GM12878 (cell line): ENCODE data around the gene OGFR. TPM values are rescaled to one million over a fixed set of nuclear protein-coding genes. Genes with fewer than 3 reads are reported as not detected.

Experiments used
- ATAC-seq: fragments of 200-7000 bp; cut with Tn5 transposase; 3 replicates; pipeline ENCODE4 v1.9.1; 2020; ENCODE audit warnings: mild to moderate bottlenecking, moderate library complexity
- BruUV-seq: library from RNA; stranded (reverse); fragments of 400-500 nt; replicated peaks from 2 replicates; lab custom pipeline; 2021; lab: Mats Ljungman, UMichigan
- CTCF ChIA-PET: fragments of 300-600 bp; sonication (Branson Sonifier 250); formaldehyde crosslinking; extraction: SDS; loops from one replicate; lab custom pipeline; 2021; ENCODE audit warnings: inconsistent platforms; lab: Yijun Ruan, JAX
- POLR2A ChIA-PET: fragments of 350-600 bp; formaldehyde crosslinking; extraction: SDS; loops from one replicate; lab custom pipeline; 2021; ENCODE audit warnings: inconsistent platforms; lab: Charles Lee
- RAD21 ChIA-PET: fragments of 300-600 bp; sonication (Branson Sonifier 250); formaldehyde crosslinking; loops from one replicate; lab custom pipeline; 2023; ENCODE audit warnings: antibody characterized with exemption; ENCODE audit not compliant: unreplicated experiment; lab: Charles Lee
- SMC1A ChIA-PET: fragments of 300-600 bp; sonication (Branson Sonifier 250); formaldehyde crosslinking; loops from one replicate; lab custom pipeline; 2023; ENCODE audit not compliant: unreplicated experiment, uncharacterized antibody; lab: Charles Lee
- DNase-seq: peaks from one replicate; pipeline ENCODE4 v3.0.0-alpha.2; 2011; ENCODE audit warnings: low read depth, low spot score
- FAIRE-seq: peaks from 3 replicates; lab custom pipeline; 2011; peaks lifted over from hg19 to GRCh38; lab: Jason Lieb, UNC
- H2AFZ ChIP-seq: 2 replicates; pipeline ENCODE4 v1.6.0; 2011; ENCODE audit warnings: low read depth, low read length, control low read depth; ENCODE audit not compliant: control insufficient read depth
- H3K27ac ChIP-seq: 2 replicates; pipeline ENCODE4 v1.5.1; 2011; ENCODE audit warnings: control low read depth; ENCODE audit not compliant: control insufficient read depth, insufficient read depth
- H3K27me3 ChIP-seq, 2 experiments: replicated peaks in 1 of 2; 2 replicates each; pipeline versions ENCODE4 v1.6.0 to v1.6.1; 2011; ENCODE audit warnings: low read length in 1 of 2; ENCODE audit not compliant: control insufficient read depth in 2 of 2, insufficient read depth in 2 of 2
- H3K36me3 ChIP-seq, 2 experiments: 2 replicates each; pipeline ENCODE4 v1.5.1; 2011; ENCODE audit warnings: low read length in 1 of 2; ENCODE audit not compliant: control insufficient read depth in 2 of 2, insufficient read depth in 2 of 2
- H3K4me1 ChIP-seq: 2 replicates; pipeline ENCODE4 v1.6.1; 2011; ENCODE audit warnings: mild to moderate bottlenecking, low read length, moderate library complexity, mixed read lengths; ENCODE audit not compliant: control insufficient read depth, insufficient read depth
- H3K4me2 ChIP-seq: 2 replicates; pipeline ENCODE4 v1.6.0; 2011; ENCODE audit warnings: control low read depth; ENCODE audit not compliant: control insufficient read depth, insufficient read depth
- H3K4me3 ChIP-seq: fragments of 200-600 bp; sonication (generic); 2 replicates; pipeline ENCODE4 v1.5.1; 2016
- H3K79me2 ChIP-seq: 2 replicates; pipeline ENCODE4 v1.6.0; 2011; ENCODE audit warnings: low read length; ENCODE audit not compliant: control insufficient read depth, insufficient read depth
- H3K9ac ChIP-seq: 2 replicates; pipeline ENCODE4 v1.8.0; 2011; ENCODE audit warnings: low read length, control low read depth, mixed read lengths; ENCODE audit not compliant: control insufficient read depth, insufficient read depth
- H3K9me3 ChIP-seq: replicated peaks from 3 replicates; pipeline ENCODE4 v1.5.1; 2011; ENCODE audit warnings: mild to moderate bottlenecking, low read length; ENCODE audit not compliant: control insufficient read depth, insufficient read depth
- H4K20me1 ChIP-seq: 2 replicates; pipeline ENCODE4 v1.6.0; 2011; ENCODE audit not compliant: control insufficient read depth, insufficient read depth
- BHLHE40 ChIP-seq, 2 experiments: fragments of 450-650 bp in 1 of 2; IDR thresholded peaks; 2 replicates each; pipeline ENCODE4 v1.6.1; 2011 to 2017; ENCODE audit warnings: low read depth in 2 of 2, borderline replicate concordance in 1 of 2, improper control_type of control experiment in 1 of 2, low read length in 1 of 2, mild to moderate bottlenecking in 1 of 2
- POU2F2 ChIP-seq: IDR thresholded peaks from 3 replicates; pipeline ENCODE4 v1.6.1; 2011; ENCODE audit warnings: low read depth, mild to moderate bottlenecking, low read length, borderline replicate concordance
- ZZZ3 ChIP-seq: IDR thresholded peaks from 2 replicates; pipeline ENCODE4 v1.6.1; 2011; ENCODE audit warnings: low read depth; ENCODE audit not compliant: control insufficient read depth, insufficient read length
- WGBS: methylation state at CpG from one replicate; pipeline ENCODE4 v1.1.6; 2016; ENCODE audit warnings: low lambda C conversion rate; ENCODE audit not compliant: insufficient replicate concordance, insufficient coverage; ENCODE audit errors: missing lambda C conversion rate; 5-methylcytosine and 5-hydroxymethylcytosine counted together
- in situ Hi-C: fragments of 300-500 bp; cut with MboI; formaldehyde crosslinking; loops from 9 replicates; pipeline ENCODE4 v1.14.3; 2018; ENCODE audit warnings: mixed read lengths
- intact Hi-C: fragments of 100-400 bp; cut with micrococcal nuclease; formaldehyde crosslinking; loops from one replicate; pipeline ENCODE4 v1.14.2; 2022; ENCODE audit not compliant: unreplicated experiment
- polyA plus RNA-seq, 11 experiments: library from polyadenylated mRNA; depleted of rRNA in 4 of 11; unstranded in 6 of 11; stranded (reverse) in 5 of 11; fragments of >200 nt; fragmentation: Nextera tagmentation in 4 of 11; fragmentation: Illumina TruSeq in 1 of 11; extraction: Ambion mirVana in 4 of 11; extraction: Trizol in 1 of 11; gene quantifications; 1 replicate in 1 of 11; 2 replicates in 10 of 11; pipeline versions ENCODE4 v1.2.1 to v1.2.3, GENCODE V29; 2011 to 2016; ENCODE audit warnings: inconsistent platforms in 2 of 11, missing spikeins in 2 of 11, low read depth in 1 of 11
- total RNA-seq, 4 experiments: library from RNA; depleted of rRNA in 3 of 4; stranded (reverse); fragments of >200 nt in 3 of 4; fragmentation: Illumina TruSeq in 1 of 4; extraction: Trizol in 1 of 4; gene quantifications; 2 replicates each; pipeline versions ENCODE4 v1.2.1 to v1.2.3, GENCODE V29; 2013 to 2021
- TF ChIP-seq, protein P1 (sequence below): fragments of 150-350 bp; IDR thresholded peaks from 2 replicates; pipeline ENCODE4 v1.6.1; 2014; ENCODE audit warnings: mild to moderate bottlenecking, low read depth, low read length
- TF ChIP-seq, protein P2 (sequence below): fragments of 450-650 bp; IDR thresholded peaks from 2 replicates; pipeline ENCODE4 v1.6.1; 2017; ENCODE audit warnings: mild to moderate bottlenecking

Gene OGFR
- total and polyA plus RNA-seq, 10 of the 15 experiments (the other 5 are each of a cell fraction or from before 2014, with no cell fraction given) = 0.72 to 62.1 (median 27.3) TPM

DNA sequence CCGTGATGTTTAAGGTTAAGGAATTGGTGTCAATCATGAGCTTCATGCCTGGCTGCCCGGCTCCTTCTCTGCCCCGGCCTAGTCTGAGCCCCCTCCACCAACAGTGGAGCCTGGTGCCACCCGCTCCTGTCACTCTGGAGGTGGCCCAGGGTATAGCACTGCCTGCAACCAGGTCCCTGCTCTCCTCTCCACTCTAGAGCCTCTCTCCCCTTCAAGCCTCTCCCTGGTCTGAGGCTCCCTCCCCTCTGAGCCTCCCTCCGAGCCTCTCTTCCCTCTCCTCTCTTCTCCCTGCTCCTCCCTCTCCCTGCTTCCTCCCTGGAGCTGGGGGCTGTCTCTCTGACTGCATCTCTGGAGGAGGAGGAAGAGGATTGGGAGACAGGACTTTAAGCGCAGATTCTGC lies 39.6 kb upstream of the OGFR start (continued):
- TF ChIP-seq POU2F2 = no peak
- TF ChIP-seq, protein P1, sequence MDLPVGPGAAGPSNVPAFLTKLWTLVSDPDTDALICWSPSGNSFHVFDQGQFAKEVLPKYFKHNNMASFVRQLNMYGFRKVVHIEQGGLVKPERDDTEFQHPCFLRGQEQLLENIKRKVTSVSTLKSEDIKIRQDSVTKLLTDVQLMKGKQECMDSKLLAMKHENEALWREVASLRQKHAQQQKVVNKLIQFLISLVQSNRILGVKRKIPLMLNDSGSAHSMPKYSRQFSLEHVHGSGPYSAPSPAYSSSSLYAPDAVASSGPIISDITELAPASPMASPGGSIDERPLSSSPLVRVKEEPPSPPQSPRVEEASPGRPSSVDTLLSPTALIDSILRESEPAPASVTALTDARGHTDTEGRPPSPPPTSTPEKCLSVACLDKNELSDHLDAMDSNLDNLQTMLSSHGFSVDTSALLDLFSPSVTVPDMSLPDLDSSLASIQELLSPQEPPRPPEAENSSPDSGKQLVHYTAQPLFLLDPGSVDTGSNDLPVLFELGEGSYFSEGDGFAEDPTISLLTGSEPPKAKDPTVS = no peak
- no peak for TF ChIP-seq ZZZ3
- TF ChIP-seq, all 136 proteins: peak for 0

DNA sequence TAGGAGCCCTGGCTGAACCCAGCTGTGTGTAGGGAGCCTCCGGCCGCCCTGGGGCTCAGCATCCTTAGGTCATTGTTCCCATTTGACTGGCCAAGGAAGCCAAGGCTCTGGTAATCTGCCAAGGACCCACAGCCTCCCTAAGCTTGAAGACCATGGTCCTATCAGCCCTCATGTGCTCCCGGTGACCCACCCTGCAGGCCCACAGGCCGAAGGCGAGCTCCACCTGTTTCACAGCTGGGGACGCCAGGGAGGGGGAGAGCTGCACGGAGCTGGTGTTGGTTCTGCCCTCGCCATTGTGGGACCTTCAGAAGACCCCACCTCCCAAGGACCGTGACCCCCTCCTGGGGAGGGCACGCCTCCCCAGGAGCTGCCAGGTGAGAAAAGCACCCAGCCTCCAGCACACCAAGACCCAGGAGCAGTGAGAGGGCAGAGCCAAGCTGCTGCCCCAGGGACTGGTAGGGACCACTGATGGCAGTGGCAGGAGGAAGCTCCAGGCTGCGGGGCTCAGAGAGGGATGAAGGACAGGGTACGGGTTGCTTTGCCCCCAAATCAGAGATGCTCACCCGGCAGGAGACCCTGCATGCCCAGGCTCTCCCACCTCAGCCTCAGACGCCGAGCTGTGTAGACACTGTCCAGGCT lies 39.1 kb upstream of the OGFR start:
- no peak for ATAC-seq

More for the DNA sequence above, 39.1 kb upstream of the OGFR start:
- Histone ChIP-seq H3K79me2 (no peaks in the 10 kb centered on the region), H3K27ac (no peak overlapping the region), H3K4me2 (no peak overlapping the region), H3K27me3 (peaks cover 0 to 1% of the 10 kb centered on the region in 2 experiments; a peak in 1 of 4 replicates), H4K20me1 (no peaks in the 10 kb centered on the region), H3K4me1 (no peaks in the 10 kb centered on the region), H2AFZ (no peak overlapping the region), H3K36me3 (no peaks in the 10 kb centered on the region), H3K9ac (no peak overlapping the region), H3K4me3 (no peak overlapping the region), H3K9me3 (no peaks in the 10 kb centered on the region)
- ChIA-PET POLR2A (no interaction called here), CTCF (no interaction called here), RAD21 (no interaction called here), SMC1A (no interaction called here)
- intact Hi-C loops = no loop called here
- no peak for FAIRE-seq
- 36% methylated on average over 12 of the region's 15 CpGs for WGBS
- no peak for DNase-seq
- BruUV-seq = no TSS peak
- no peak for TF ChIP-seq BHLHE40 (IDR thresholded peaks at IDR 0.05; ENCODE audit: borderline replicate concordance in 1 of 2, low read depth in 2 of 2, low read length in 1 of 2)
- TF ChIP-seq, protein P2, sequence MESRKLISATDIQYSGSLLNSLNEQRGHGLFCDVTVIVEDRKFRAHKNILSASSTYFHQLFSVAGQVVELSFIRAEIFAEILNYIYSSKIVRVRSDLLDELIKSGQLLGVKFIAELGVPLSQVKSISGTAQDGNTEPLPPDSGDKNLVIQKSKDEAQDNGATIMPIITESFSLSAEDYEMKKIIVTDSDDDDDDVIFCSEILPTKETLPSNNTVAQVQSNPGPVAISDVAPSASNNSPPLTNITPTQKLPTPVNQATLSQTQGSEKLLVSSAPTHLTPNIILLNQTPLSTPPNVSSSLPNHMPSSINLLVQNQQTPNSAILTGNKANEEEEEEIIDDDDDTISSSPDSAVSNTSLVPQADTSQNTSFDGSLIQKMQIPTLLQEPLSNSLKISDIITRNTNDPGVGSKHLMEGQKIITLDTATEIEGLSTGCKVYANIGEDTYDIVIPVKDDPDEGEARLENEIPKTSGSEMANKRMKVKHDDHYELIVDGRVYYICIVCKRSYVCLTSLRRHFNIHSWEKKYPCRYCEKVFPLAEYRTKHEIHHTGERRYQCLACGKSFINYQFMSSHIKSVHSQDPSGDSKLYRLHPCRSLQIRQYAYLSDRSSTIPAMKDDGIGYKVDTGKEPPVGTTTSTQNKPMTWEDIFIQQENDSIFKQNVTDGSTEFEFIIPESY = no peak
- in situ Hi-C loops = no loop called here
